Keratinocyte (primary cell): ENCODE results near the gene F8.

ENCODE experiments used
- EZH2 ChIP-seq: IDR thresholded peaks from one replicate; pipeline ENCODE4 v1.6.1; 2012; ENCODE audit warnings: inconsistent platforms, mild to moderate bottlenecking, low read length, moderate library complexity
- TF ChIP-seq, protein P1 (sequence below), 3 experiments: IDR thresholded peaks in 1 of 3; conservative IDR thresholded peaks in 1 of 3; optimal IDR thresholded peaks in 1 of 3; 2 replicates in 2 of 3; 3 replicates in 1 of 3; pipeline versions ENCODE3 to v1.5.1; 2011; ENCODE audit warnings: low read length in 3 of 3, mild to moderate bottlenecking in 3 of 3, moderate library complexity in 2 of 3, control low read depth in 1 of 3, inconsistent platforms in 1 of 3; ENCODE audit not compliant: insufficient read depth in 2 of 3; ENCODE audit errors: extremely low read depth in 1 of 3

DNA sequence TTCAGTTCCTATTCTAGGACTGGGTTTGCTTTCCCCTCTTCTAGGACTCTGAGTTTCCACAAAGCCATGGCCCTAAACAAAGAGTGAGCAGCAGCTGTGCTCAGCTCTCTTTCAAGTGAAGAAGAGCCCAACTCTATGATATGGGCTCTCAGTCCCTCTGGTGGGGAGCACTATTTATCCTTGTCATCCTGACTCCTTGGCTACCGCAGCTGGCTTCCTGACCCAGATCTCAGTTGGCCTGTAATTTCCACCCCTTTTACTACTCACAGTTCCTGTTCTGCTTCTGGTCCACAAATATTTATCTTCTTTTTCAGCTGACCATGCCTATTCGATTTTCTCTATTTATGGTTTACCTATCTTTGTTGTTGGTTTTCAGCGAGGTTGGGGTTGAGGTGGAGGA lies 33.8 kb downstream of the F8 start:
- TF ChIP-seq, protein P1, sequence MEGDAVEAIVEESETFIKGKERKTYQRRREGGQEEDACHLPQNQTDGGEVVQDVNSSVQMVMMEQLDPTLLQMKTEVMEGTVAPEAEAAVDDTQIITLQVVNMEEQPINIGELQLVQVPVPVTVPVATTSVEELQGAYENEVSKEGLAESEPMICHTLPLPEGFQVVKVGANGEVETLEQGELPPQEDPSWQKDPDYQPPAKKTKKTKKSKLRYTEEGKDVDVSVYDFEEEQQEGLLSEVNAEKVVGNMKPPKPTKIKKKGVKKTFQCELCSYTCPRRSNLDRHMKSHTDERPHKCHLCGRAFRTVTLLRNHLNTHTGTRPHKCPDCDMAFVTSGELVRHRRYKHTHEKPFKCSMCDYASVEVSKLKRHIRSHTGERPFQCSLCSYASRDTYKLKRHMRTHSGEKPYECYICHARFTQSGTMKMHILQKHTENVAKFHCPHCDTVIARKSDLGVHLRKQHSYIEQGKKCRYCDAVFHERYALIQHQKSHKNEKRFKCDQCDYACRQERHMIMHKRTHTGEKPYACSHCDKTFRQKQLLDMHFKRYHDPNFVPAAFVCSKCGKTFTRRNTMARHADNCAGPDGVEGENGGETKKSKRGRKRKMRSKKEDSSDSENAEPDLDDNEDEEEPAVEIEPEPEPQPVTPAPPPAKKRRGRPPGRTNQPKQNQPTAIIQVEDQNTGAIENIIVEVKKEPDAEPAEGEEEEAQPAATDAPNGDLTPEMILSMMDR (optimal IDR thresholded peaks at IDR 0.05 in 1 of 3, IDR thresholded peaks at IDR 0.05 in 1 of 3, conservative IDR thresholded peaks at IDR 0.05 in 1 of 3; ENCODE audit: extremely low read depth in 1 of 3, insufficient read depth in 2 of 3, low read length in 3 of 3): no peak
- TF ChIP-seq EZH2: no peak
